K562 (cell line): ENCODE results near the gene KRT35. TPM values are rescaled to one million over a fixed set of nuclear protein-coding genes. Genes with fewer than 3 reads are reported as not detected.

Source experiments
- ATF7 ChIP-seq: fragments of 450-650 bp; IDR thresholded peaks from 2 replicates; pipeline ENCODE4 v1.7.1; 2014; ENCODE audit warnings: mild to moderate bottlenecking, moderate library complexity
- BRD9 ChIP-seq: fragments of 450-650 bp; IDR thresholded peaks from 2 replicates; pipeline ENCODE4 v1.6.1; 2018; ENCODE audit warnings: low read depth; ENCODE audit not compliant: partially characterized antibody
- CCAR2 ChIP-seq: fragments of 200-400 bp; formaldehyde crosslinking; IDR thresholded peaks from 2 replicates; pipeline ENCODE4 v1.6.1; 2017; ENCODE audit warnings: mild to moderate bottlenecking, low read depth, low read length
- CHCHD3 ChIP-seq: fragments of 250-450 bp; sonication (Bioruptor Pico); IDR thresholded peaks from 2 replicates; pipeline ENCODE4 v2.1.2; 2022; ENCODE audit warnings: mild to moderate bottlenecking
- EGR1 ChIP-seq: fragments of 450-650 bp; conservative IDR thresholded peaks from 2 replicates; pipeline ENCODE4 v1.6.1; 2017; ENCODE audit warnings: mild to moderate bottlenecking
- EHMT2 ChIP-seq: fragments of 450-650 bp; IDR thresholded peaks from 2 replicates; pipeline ENCODE4 v1.6.1; 2018; ENCODE audit warnings: antibody characterized with exemption
- HMGN3 ChIP-seq: IDR thresholded peaks from 2 replicates; pipeline ENCODE4 v1.6.1; 2011; ENCODE audit warnings: borderline replicate concordance, low read depth, mild to moderate bottlenecking, mixed read lengths, low read length; ENCODE audit not compliant: insufficient read length; ENCODE audit errors: extremely low read depth
- HNRNPH1 ChIP-seq: fragments of 200-400 bp; formaldehyde crosslinking; optimal IDR thresholded peaks from 2 replicates; pipeline ENCODE3; 2017; ENCODE audit warnings: low read depth, mild to moderate bottlenecking, low read length, moderate library complexity
- MCM2 ChIP-seq: fragments of 450-650 bp; IDR thresholded peaks from 2 replicates; pipeline ENCODE4 v1.6.1; 2017; ENCODE audit warnings: low read depth, mild to moderate bottlenecking
- NR1H2 ChIP-seq: sonication (generic); formaldehyde crosslinking; IDR thresholded peaks from 2 replicates; pipeline ENCODE4 v1.4.0; 2020; ENCODE audit warnings: mild to moderate bottlenecking, missing genetic modification reagents
- PRDM10 ChIP-seq: fragments of 450-650 bp; IDR thresholded peaks from 2 replicates; pipeline ENCODE4 v1.6.1; 2018; ENCODE audit not compliant: partially characterized antibody
- SMARCC2 ChIP-seq: fragments of 450-650 bp; IDR thresholded peaks from 2 replicates; pipeline ENCODE4 v1.6.1; 2017; ENCODE audit warnings: antibody characterized with exemption, moderate library complexity, mild to moderate bottlenecking, low read depth
- TSC22D4 ChIP-seq: fragments of 450-650 bp; IDR thresholded peaks from 2 replicates; pipeline ENCODE4 v1.6.1; 2016; ENCODE audit warnings: missing genetic modification characterization, missing biosample characterization, control low read depth
- ZFP30 ChIP-seq: fragments of 250-450 bp; sonication (Bioruptor Pico); IDR thresholded peaks from 2 replicates; pipeline ENCODE4 v1.8.0; 2022; ENCODE audit warnings: moderate library complexity, mild to moderate bottlenecking, inconsistent platforms, borderline replicate concordance
- ZNF280A ChIP-seq: fragments of 450-650 bp; IDR thresholded peaks from 2 replicates; pipeline ENCODE4 v1.6.1; 2018; ENCODE audit warnings: mild to moderate bottlenecking, low read depth; ENCODE audit not compliant: partially characterized antibody
- polyA plus RNA-seq, 8 experiments: library from polyadenylated mRNA; depleted of rRNA in 4 of 8; stranded (reverse) in 5 of 8; unstranded in 3 of 8; fragments of >200 nt; fragmentation: Nextera tagmentation in 2 of 8; fragmentation: Illumina TruSeq in 1 of 8; extraction: Ambion mirVana in 2 of 8; extraction: Trizol in 1 of 8; gene quantifications; 2 replicates each; pipeline versions ENCODE4 v1.2.1 to v1.2.3, GENCODE V29; 2011 to 2014; ENCODE audit warnings: inconsistent platforms in 1 of 8, missing spikeins in 1 of 8
- total RNA-seq, 7 experiments: library from RNA; depleted of rRNA in 6 of 7; stranded (reverse); fragments of >200 nt in 6 of 7; fragmentation: Illumina TruSeq in 2 of 7; extraction: Trizol in 2 of 7; gene quantifications; 2 replicates each; pipeline versions ENCODE4 v1.2.1 to v1.2.3, GENCODE V29; 2011 to 2021; ENCODE audit warnings: low replicate concordance in 1 of 7
- TF ChIP-seq, protein P1 (sequence below): sonication (generic); formaldehyde crosslinking; IDR thresholded peaks from 2 replicates; pipeline ENCODE4 v1.8.1; 2023; ENCODE audit warnings: mild to moderate bottlenecking, missing genetic modification reagents
- TF ChIP-seq, protein P2 (sequence below): fragments of 450-650 bp; formaldehyde crosslinking; IDR thresholded peaks from 2 replicates; pipeline ENCODE4 v1.4.0; 2020; ENCODE audit warnings: mild to moderate bottlenecking, moderate library complexity
- TF ChIP-seq, protein P3 (sequence below): fragments of 250-450 bp; sonication (Bioruptor Pico); IDR thresholded peaks from 2 replicates; pipeline ENCODE4 v1.8.0; 2022; ENCODE audit warnings: inconsistent platforms, mild to moderate bottlenecking, moderate library complexity, borderline replicate concordance

Gene KRT35
- total and polyA plus RNA-seq, 9 of the 15 experiments (the other 6 are each of a cell fraction or from before 2014, with no cell fraction given), result not detected

GRCh38 chr17:41486809-41487530, 6.0 kb upstream of the KRT35 start (continued):
- no peak for TF ChIP-seq PRDM10
- TF ChIP-seq ATF7, result 0 out of 2 replicates have a peak, but pooled peaks have one; percentile 27
- TF ChIP-seq MCM2, result no peak
- no peak for TF ChIP-seq ZNF280A
- peak; percentile 26 for TF ChIP-seq HMGN3
- TF ChIP-seq ZFP30 (CRISPR knock-in tag), result no peak
- TF ChIP-seq NR1H2, result no peak
- TF ChIP-seq, protein P1, sequence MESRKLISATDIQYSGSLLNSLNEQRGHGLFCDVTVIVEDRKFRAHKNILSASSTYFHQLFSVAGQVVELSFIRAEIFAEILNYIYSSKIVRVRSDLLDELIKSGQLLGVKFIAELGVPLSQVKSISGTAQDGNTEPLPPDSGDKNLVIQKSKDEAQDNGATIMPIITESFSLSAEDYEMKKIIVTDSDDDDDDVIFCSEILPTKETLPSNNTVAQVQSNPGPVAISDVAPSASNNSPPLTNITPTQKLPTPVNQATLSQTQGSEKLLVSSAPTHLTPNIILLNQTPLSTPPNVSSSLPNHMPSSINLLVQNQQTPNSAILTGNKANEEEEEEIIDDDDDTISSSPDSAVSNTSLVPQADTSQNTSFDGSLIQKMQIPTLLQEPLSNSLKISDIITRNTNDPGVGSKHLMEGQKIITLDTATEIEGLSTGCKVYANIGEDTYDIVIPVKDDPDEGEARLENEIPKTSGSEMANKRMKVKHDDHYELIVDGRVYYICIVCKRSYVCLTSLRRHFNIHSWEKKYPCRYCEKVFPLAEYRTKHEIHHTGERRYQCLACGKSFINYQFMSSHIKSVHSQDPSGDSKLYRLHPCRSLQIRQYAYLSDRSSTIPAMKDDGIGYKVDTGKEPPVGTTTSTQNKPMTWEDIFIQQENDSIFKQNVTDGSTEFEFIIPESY, result no peak; the same call in 1 of the 2 replicates
- TF ChIP-seq, protein P2, sequence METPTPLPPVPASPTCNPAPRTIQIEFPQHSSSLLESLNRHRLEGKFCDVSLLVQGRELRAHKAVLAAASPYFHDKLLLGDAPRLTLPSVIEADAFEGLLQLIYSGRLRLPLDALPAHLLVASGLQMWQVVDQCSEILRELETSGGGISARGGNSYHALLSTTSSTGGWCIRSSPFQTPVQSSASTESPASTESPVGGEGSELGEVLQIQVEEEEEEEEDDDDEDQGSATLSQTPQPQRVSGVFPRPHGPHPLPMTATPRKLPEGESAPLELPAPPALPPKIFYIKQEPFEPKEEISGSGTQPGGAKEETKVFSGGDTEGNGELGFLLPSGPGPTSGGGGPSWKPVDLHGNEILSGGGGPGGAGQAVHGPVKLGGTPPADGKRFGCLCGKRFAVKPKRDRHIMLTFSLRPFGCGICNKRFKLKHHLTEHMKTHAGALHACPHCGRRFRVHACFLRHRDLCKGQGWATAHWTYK (CRISPR knock-in tag), result no peak
- TF ChIP-seq SMARCC2, result no peak
- no peak for TF ChIP-seq TSC22D4 (tag)
- TF ChIP-seq CHCHD3, result no peak
- no peak for TF ChIP-seq BRD9
- TF ChIP-seq CCAR2, result no peak
- TF ChIP-seq, protein P3, sequence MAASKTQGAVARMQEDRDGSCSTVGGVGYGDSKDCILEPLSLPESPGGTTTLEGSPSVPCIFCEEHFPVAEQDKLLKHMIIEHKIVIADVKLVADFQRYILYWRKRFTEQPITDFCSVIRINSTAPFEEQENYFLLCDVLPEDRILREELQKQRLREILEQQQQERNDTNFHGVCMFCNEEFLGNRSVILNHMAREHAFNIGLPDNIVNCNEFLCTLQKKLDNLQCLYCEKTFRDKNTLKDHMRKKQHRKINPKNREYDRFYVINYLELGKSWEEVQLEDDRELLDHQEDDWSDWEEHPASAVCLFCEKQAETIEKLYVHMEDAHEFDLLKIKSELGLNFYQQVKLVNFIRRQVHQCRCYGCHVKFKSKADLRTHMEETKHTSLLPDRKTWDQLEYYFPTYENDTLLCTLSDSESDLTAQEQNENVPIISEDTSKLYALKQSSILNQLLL (CRISPR knock-in tag), result no peak
- 0 out of 2 replicates have a peak, but pooled peaks have one; percentile 25 for TF ChIP-seq EHMT2
- TF ChIP-seq EGR1, result no peak
- no peak for TF ChIP-seq HNRNPH1
